CD4-positive, alpha-beta T cell (primary cell): ENCODE data around the gene PRKCH. TPM values are rescaled to one million over a fixed set of nuclear protein-coding genes. Genes with fewer than 3 reads are reported as not detected.

Experiments used
- ATAC-seq: fragments of 200-7000 bp; cut with Tn5 transposase; one replicate; pipeline ENCODE4 v1.10.0; 2022; ENCODE audit warnings: mild to moderate bottlenecking; ENCODE audit not compliant: poor library complexity
- CTCF ChIA-PET: fragments of 350-600 bp; sonication (Branson Sonifier 250); formaldehyde crosslinking; loops from one replicate; lab custom pipeline; 2021; ENCODE audit warnings: antibody characterized with exemption, inconsistent platforms; lab: Charles Lee
- POLR2A ChIA-PET: fragments of 350-600 bp; sonication (Branson Sonifier 250); formaldehyde crosslinking; loops from one replicate; lab custom pipeline; 2021; ENCODE audit warnings: antibody characterized with exemption, inconsistent platforms; lab: Charles Lee
- DNase-seq, 14 experiments: peaks; one replicate each; pipeline ENCODE4 v3.0.0-alpha.2; 2013 to 2020; ENCODE audit warnings: mixed read lengths in 2 of 14
- H3K27ac ChIP-seq, 2 donors: one replicate each; pipeline versions ENCODE4 v1.5.1 to v1.7.0; 2013; ENCODE audit warnings: low read length in 2 of 2, low read depth in 1 of 2, mild to moderate bottlenecking in 1 of 2
- H3K27me3 ChIP-seq, 2 experiments: 1 replicate in 1 of 2; 2 replicates in 1 of 2; pipeline versions ENCODE4 v1.6.1 to v1.7.0; 2013; ENCODE audit warnings: low read length in 2 of 2, control low read depth in 1 of 2, mild to moderate bottlenecking in 1 of 2, moderate library complexity in 1 of 2; ENCODE audit not compliant: insufficient read depth in 2 of 2, control insufficient read depth in 1 of 2
- H3K36me3 ChIP-seq: one replicate; pipeline ENCODE4 v1.6.1; 2013; ENCODE audit warnings: low read length, control low read depth; ENCODE audit not compliant: insufficient read depth
- H3K4me1 ChIP-seq: one replicate; pipeline ENCODE4 v1.6.1; 2013; ENCODE audit warnings: low read length, control low read depth; ENCODE audit not compliant: insufficient read depth
- H3K4me3 ChIP-seq: one replicate; pipeline ENCODE4 v1.5.1; 2013; ENCODE audit warnings: mild to moderate bottlenecking, low read length, moderate library complexity
- H3K9me3 ChIP-seq, 2 experiments: 1 replicate in 1 of 2; 2 replicates in 1 of 2; pipeline versions ENCODE4 v1.6.1 to v1.7.0; 2013; ENCODE audit warnings: low read length in 2 of 2, mild to moderate bottlenecking in 2 of 2, control low read depth in 1 of 2, moderate library complexity in 1 of 2; ENCODE audit not compliant: control insufficient read depth in 1 of 2, insufficient read depth in 1 of 2
- H3K27ac Mint-ChIP-seq: one replicate; pipeline ENCODE4 v1.8.0; 2020; ENCODE audit warnings: mixed read lengths
- H3K27me3 Mint-ChIP-seq: one replicate; pipeline ENCODE4 v1.8.0; 2021; ENCODE audit warnings: mixed read lengths
- H3K36me3 Mint-ChIP-seq: one replicate; pipeline ENCODE4 v1.8.0; 2021; ENCODE audit warnings: low read depth, mixed read lengths
- H3K4me1 Mint-ChIP-seq: one replicate; pipeline ENCODE4 v1.8.0; 2021; ENCODE audit warnings: low read depth, mixed read lengths
- H3K4me3 Mint-ChIP-seq: one replicate; pipeline ENCODE4 v1.8.0; 2020; ENCODE audit warnings: mild to moderate bottlenecking, mixed read lengths
- H3K9me3 Mint-ChIP-seq: one replicate; pipeline ENCODE4 v1.8.0; 2020; ENCODE audit warnings: mixed read lengths
- intact Hi-C, 2 experiments: fragments of 100-400 bp; cut with DNase I in 1 of 2; cut with micrococcal nuclease in 1 of 2; formaldehyde crosslinking; loops; one replicate each; pipeline versions ENCODE4 v1.15.1 to v1.9.0; 2023 to 2025; cut with DNase I, micrococcal nuclease
- total RNA-seq, 174 experiments: library from RNA in 2 of 174; stranded (reverse) in 2 of 174; gene quantifications; one replicate each; pipeline ENCODE4 v1.2.3 and lab custom pipeline; 2021 to 2026
- TF ChIP-seq, protein P1 (sequence below): fragments of 200-600 bp; IDR thresholded peaks from one replicate; pipeline ENCODE4 v1.8.0; 2022; ENCODE audit warnings: antibody characterized with exemption, mild to moderate bottlenecking

PRKCH gene
- total RNA-seq, 2 experiments from 2014 or later, result 378 to 385 TPM

GRCh38 chr14:61459229-61459628 is 137.8 kb downstream of the PRKCH start:
- intact Hi-C loops, result no loop called here
- POLR2A ChIA-PET, result no interaction called here

DNA sequence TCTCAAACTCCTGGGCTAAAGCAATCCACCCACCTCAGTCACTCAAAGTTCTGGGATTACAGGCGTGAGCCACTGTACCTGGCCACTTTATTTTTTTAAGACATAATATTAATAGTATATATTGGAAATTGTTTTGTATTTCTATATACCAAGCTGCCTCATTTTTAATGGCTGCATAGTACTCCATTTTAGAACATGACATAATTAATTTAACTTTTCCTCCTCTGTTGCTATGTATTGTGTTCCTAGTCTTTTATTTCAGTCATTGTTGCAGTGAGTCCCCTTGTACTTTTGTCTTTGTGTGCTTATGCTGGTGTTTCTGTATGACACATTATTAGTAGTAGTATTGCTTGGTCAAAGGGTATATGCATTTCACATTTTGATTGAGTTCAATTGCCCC is 138.7 kb downstream of the PRKCH start:
- Histone ChIP-seq H3K36me3 (peaks cover 93% of the 10 kb centered on the region), H3K4me3 (no peak overlapping the region), H3K27ac (no peak overlapping the region), H3K27me3 (no peaks in the 10 kb centered on the region), H3K4me1 (peaks cover 48% of the 10 kb centered on the region), H3K9me3 (no peaks in the 10 kb centered on the region)
- no peak overlapping the region for H3K4me3 Mint-ChIP-seq
- H3K4me1 Mint-ChIP-seq, result peaks cover 83% of the 10 kb centered on the region
- ATAC-seq (no peak), DNase-seq (no peak)
- peaks cover 99% of the 10 kb centered on the region for H3K36me3 Mint-ChIP-seq
- H3K9me3 Mint-ChIP-seq, result no peaks in the 10 kb centered on the region
- ChIA-PET CTCF (interaction anchor here (2.2 kb wide), 1 partner anchor 180 kb away, joined by 6 read pairs; the partner anchor contains the start of gene TMEM30B), POLR2A (no interaction called here)
- TF ChIP-seq, protein P1, sequence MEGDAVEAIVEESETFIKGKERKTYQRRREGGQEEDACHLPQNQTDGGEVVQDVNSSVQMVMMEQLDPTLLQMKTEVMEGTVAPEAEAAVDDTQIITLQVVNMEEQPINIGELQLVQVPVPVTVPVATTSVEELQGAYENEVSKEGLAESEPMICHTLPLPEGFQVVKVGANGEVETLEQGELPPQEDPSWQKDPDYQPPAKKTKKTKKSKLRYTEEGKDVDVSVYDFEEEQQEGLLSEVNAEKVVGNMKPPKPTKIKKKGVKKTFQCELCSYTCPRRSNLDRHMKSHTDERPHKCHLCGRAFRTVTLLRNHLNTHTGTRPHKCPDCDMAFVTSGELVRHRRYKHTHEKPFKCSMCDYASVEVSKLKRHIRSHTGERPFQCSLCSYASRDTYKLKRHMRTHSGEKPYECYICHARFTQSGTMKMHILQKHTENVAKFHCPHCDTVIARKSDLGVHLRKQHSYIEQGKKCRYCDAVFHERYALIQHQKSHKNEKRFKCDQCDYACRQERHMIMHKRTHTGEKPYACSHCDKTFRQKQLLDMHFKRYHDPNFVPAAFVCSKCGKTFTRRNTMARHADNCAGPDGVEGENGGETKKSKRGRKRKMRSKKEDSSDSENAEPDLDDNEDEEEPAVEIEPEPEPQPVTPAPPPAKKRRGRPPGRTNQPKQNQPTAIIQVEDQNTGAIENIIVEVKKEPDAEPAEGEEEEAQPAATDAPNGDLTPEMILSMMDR, result no peak
- intact Hi-C loops, result loop anchor here (5.0 kb wide), 2 partner anchors 42 to 667 kb away; no protein-coding TSS in a partner anchor
- H3K27ac Mint-ChIP-seq, result peak overlapping the region; percentile 73
- H3K27me3 Mint-ChIP-seq, result no peaks in the 10 kb centered on the region

More at GRCh38 chr14:61459229-61459628, 137.8 kb downstream of the PRKCH start:
- DNase-seq (no peak), ATAC-seq (no peak)
- Histone ChIP-seq H3K9me3 (no peaks in the 10 kb centered on the region), H3K27ac (no peak overlapping the region), H3K4me3 (no peak overlapping the region), H3K27me3 (no peaks in the 10 kb centered on the region), H3K4me1 (peaks cover 56% of the 10 kb centered on the region), H3K36me3 (peaks cover 98% of the 10 kb centered on the region)
- CTCF ChIA-PET, result no interaction called here
- no peaks in the 10 kb centered on the region for H3K27me3 Mint-ChIP-seq
- H3K4me3 Mint-ChIP-seq, result no peak overlapping the region
- H3K9me3 Mint-ChIP-seq, result no peaks in the 10 kb centered on the region
- H3K27ac Mint-ChIP-seq, result peak overlapping the region; percentile 91
- TF ChIP-seq, protein P1, result no peak
- peaks cover 83% of the 10 kb centered on the region for H3K4me1 Mint-ChIP-seq
- peaks cover 99% of the 10 kb centered on the region for H3K36me3 Mint-ChIP-seq

DNA sequence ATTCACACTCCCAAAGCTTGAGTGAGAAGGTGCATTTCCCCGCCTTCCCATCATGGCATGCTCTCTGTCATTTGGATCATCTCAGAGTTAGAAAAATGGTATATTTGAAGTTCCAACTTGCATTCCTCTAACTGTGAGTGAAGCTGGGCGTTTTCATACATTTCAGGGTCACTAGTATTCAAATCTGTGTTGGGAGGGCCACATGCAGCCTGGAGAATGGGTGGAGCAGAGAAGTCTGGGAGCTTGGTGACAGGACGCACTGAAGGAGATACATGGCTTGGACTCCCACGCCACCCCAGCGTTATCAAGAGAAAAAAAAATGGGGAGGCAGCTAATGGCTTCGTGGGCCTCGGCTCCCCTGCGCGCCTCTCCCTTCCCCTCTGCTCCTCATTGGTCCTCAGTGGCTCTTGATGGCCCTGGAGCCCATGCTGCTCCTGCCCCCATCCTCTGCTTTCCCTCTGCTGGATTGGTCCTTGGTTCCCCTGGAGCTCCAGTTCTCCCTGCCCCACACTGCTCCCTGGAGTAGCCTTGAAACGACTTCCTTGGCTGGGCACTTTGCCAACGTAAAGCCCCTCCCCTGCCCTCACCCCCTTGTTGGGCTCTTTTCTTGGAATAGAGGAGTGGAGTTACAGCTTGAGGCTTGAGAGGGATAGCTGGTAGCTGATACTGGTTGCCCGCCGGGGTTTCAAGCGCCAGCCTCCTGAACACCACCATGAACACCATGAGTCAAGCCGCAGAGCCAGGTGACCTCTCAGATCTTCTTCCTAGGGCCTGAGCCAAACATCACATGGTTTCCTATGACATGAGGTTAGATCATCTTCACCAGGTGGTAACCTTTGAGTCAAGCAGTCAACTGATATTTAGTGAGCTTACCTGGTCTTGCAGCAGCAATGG is 139.6 kb downstream of the PRKCH start:
- Mint-ChIP-seq H3K4me1 (peaks cover 81% of the 10 kb centered on the region), H3K27ac (peak overlapping the region; percentile 73), H3K27me3 (no peaks in the 10 kb centered on the region), H3K36me3 (peaks cover 99% of the 10 kb centered on the region), H3K9me3 (no peaks in the 10 kb centered on the region), H3K4me3 (peak overlapping the region; percentile 13)
- H3K27me3 ChIP-seq, result no peaks in the 10 kb centered on the region
- CTCF ChIA-PET, result interaction anchor here (0.8 to 2.2 kb wide), 6 partner anchors 10 to 181 kb away, joined by 3 to 13 read pairs (median 4); partner anchors contain the start of gene TMEM30B
- H3K4me1 ChIP-seq, result peaks cover 39% of the 10 kb centered on the region
- POLR2A ChIA-PET, result interaction anchor here (0.5 to 1.2 kb wide), 3 partner anchors 11 to 376 kb away, joined by 3 read pairs; no protein-coding TSS in a partner anchor
- ATAC-seq, result peak; percentile 67
- intact Hi-C loops, result loop anchor here (1.0 to 5.0 kb wide), 6 partner anchors 11 to 666 kb away; no protein-coding TSS in a partner anchor
- H3K9me3 ChIP-seq, result no peaks in the 10 kb centered on the region
- DNase-seq, result peak in 8 of 14 experiments; percentile 37 to 78 (median 52)
- TF ChIP-seq, protein P1, result no peak
- H3K4me3 ChIP-seq, result no peak overlapping the region
- peaks cover 92% of the 10 kb centered on the region for H3K36me3 ChIP-seq
- H3K27ac ChIP-seq, result peak overlapping the region; percentile 10 to 51
